Spleen (tissue), 7 donors: ENCODE data around the gene SMR3B.

Experiments
- POLR2AphosphoS5 ChIP-seq, 3 donors: sonication (generic); formaldehyde crosslinking; IDR thresholded peaks; one replicate each; pipeline ENCODE4 v1.5.1; 2017; ENCODE audit warnings: antibody characterized with exemption in 3 of 3
- TF ChIP-seq, protein P1 (sequence below), 11 experiments: fragments of 200-600 bp in 7 of 11; fragments of 450-650 bp in 4 of 11; sonication (generic) in 4 of 11; IDR thresholded peaks in 8 of 11; conservative IDR thresholded peaks in 3 of 11; 1 replicate in 7 of 11; 2 replicates in 4 of 11; pipeline versions ENCODE4 v1.4.0 to v1.8.0; 2016 to 2021; ENCODE audit warnings: antibody characterized with exemption in 11 of 11, inconsistent platforms in 4 of 11, mild to moderate bottlenecking in 1 of 11
- donor health status: DM: no; HTN: no; CAD: no; lungs with moderate emphysema.
- donor health status: DM: no; HTN: no; CAD: no.
- donor health status: DM: no; HTN: no; CAD: no.

DNA sequence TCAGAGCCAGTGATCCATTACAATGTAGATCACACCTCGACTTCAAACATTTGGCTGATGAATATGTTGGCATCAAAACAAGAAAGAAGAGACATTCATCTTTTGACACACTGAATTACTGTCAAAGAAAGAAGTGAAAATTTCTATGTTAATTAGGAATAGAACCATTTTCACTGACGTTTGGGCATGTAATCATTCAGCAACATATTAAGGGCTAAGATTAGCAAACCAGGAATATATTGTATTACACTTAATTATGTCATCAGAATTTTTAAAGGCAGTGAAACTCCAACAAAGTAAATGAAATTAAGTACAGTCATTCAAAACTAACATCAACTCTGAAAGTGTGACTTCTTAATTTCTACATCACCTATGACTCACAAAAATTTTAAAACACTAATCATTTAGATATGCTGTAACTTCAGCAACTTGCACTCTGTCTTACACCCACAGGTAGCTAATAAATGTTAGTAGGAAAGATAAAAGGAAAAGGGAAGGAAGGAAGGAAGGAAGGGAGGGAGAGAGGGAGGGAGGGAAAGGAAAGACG is 23.7 kb upstream of the SMR3B start:
- no peak for TF ChIP-seq POLR2AphosphoS5 (IDR thresholded peaks at IDR 0.05)
- TF ChIP-seq, protein P1, sequence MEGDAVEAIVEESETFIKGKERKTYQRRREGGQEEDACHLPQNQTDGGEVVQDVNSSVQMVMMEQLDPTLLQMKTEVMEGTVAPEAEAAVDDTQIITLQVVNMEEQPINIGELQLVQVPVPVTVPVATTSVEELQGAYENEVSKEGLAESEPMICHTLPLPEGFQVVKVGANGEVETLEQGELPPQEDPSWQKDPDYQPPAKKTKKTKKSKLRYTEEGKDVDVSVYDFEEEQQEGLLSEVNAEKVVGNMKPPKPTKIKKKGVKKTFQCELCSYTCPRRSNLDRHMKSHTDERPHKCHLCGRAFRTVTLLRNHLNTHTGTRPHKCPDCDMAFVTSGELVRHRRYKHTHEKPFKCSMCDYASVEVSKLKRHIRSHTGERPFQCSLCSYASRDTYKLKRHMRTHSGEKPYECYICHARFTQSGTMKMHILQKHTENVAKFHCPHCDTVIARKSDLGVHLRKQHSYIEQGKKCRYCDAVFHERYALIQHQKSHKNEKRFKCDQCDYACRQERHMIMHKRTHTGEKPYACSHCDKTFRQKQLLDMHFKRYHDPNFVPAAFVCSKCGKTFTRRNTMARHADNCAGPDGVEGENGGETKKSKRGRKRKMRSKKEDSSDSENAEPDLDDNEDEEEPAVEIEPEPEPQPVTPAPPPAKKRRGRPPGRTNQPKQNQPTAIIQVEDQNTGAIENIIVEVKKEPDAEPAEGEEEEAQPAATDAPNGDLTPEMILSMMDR (IDR thresholded peaks at IDR 0.05 in 8 of 11, conservative IDR thresholded peaks at IDR 0.05 in 3 of 11) = no peak
